Endothelial cell of umbilical vein (primary cell): ENCODE measurements around the gene UCHL1. TPM values are rescaled to one million over a fixed set of nuclear protein-coding genes. Genes with fewer than 3 reads are reported as not detected.

Source experiments
- BruUV-seq: library from RNA; stranded (reverse); fragments of 400-500 nt; replicated peaks from 2 replicates; lab custom pipeline; 2021; lab: Mats Ljungman, UMichigan
- CTCF ChIA-PET: fragments of 300-600, 350-600 bp; sonication (Branson Sonifier 250); formaldehyde crosslinking; loops from one replicate; lab custom pipeline; 2021; ENCODE audit warnings: antibody characterized with exemption, inconsistent platforms; lab: Charles Lee
- POLR2A ChIA-PET: fragments of 300-600, 350-600 bp; sonication (Branson Sonifier 250); formaldehyde crosslinking; loops from one replicate; lab custom pipeline; 2021; ENCODE audit warnings: antibody characterized with exemption, inconsistent platforms; lab: Charles Lee
- DNase-seq: peaks from one replicate; pipeline ENCODE4 v3.0.0-alpha.2; 2011; ENCODE audit warnings: low read depth, low spot score
- FAIRE-seq: peaks from 2 replicates; lab custom pipeline; 2011; peaks lifted over from hg19 to GRCh38; lab: Jason Lieb, UNC
- H2AFZ ChIP-seq: 2 replicates; pipeline ENCODE4 v1.6.0; 2012; ENCODE audit warnings: low read depth, low read length, control low read depth, inconsistent platforms
- H3K27ac ChIP-seq: 2 replicates; pipeline ENCODE4 v1.5.1; 2011; ENCODE audit warnings: low read depth, mild to moderate bottlenecking, control low read depth, low read length, moderate library complexity; ENCODE audit not compliant: insufficient read depth
- H3K27me3 ChIP-seq, 2 experiments: 2 replicates each; pipeline versions ENCODE4 v1.6.0 to v1.6.1; 2011; ENCODE audit warnings: low read length in 2 of 2, mixed read lengths in 1 of 2; ENCODE audit not compliant: control insufficient read depth in 2 of 2, insufficient read depth in 2 of 2
- H3K36me3 ChIP-seq, 2 experiments: 2 replicates in 1 of 2; 3 replicates in 1 of 2; pipeline ENCODE4 v1.5.1; 2011; ENCODE audit warnings: low read length in 2 of 2, mild to moderate bottlenecking in 1 of 2, moderate library complexity in 1 of 2; ENCODE audit not compliant: control insufficient read depth in 2 of 2, insufficient read depth in 2 of 2; ENCODE audit errors: extremely low read depth in 1 of 2
- H3K4me1 ChIP-seq: 3 replicates; pipeline ENCODE4 v1.5.1; 2011; ENCODE audit warnings: mild to moderate bottlenecking, low read length; ENCODE audit not compliant: control insufficient read depth, insufficient read depth; ENCODE audit errors: extremely low read depth
- H3K4me2 ChIP-seq: 2 replicates; pipeline ENCODE4 v1.6.1; 2011; ENCODE audit warnings: low read length, control low read depth, mixed read lengths; ENCODE audit not compliant: insufficient read depth
- H3K4me3 ChIP-seq, 3 experiments: fragments of 200-600 bp in 1 of 3; sonication (generic), shearing (Covaris generic) in 1 of 3; replicated peaks in 1 of 3; 2 replicates each; pipeline ENCODE4 v1.5.1; 2011 to 2016; ENCODE audit warnings: control low read depth in 3 of 3, low read length in 3 of 3, mild to moderate bottlenecking in 2 of 3, inconsistent platforms in 1 of 3, low read depth in 1 of 3, moderate library complexity in 1 of 3; ENCODE audit not compliant: insufficient read depth in 1 of 3
- H3K79me2 ChIP-seq: 2 replicates; pipeline ENCODE4 v1.6.0; 2012; ENCODE audit warnings: low read length, inconsistent platforms; ENCODE audit not compliant: control insufficient read depth, insufficient read depth
- H3K9ac ChIP-seq: replicated peaks from 2 replicates; pipeline ENCODE3; 2011; ENCODE audit warnings: low read length, control low read depth; ENCODE audit not compliant: insufficient read depth; ENCODE audit errors: extremely low read depth
- H3K9me1 ChIP-seq: replicated peaks from 3 replicates; pipeline ENCODE4 v1.6.0; 2011; ENCODE audit warnings: mild to moderate bottlenecking, low read length; ENCODE audit not compliant: control insufficient read depth, insufficient read depth; ENCODE audit errors: extremely low read depth
- H3K9me3 ChIP-seq: replicated peaks from 2 replicates; pipeline ENCODE4 v1.5.1; 2012; ENCODE audit warnings: low read length, inconsistent platforms; ENCODE audit not compliant: control insufficient read depth, insufficient read depth
- H4K20me1 ChIP-seq: replicated peaks from 2 replicates; pipeline ENCODE3; 2011; ENCODE audit warnings: mild to moderate bottlenecking, low read length; ENCODE audit not compliant: control insufficient read depth, insufficient read depth; ENCODE audit errors: extremely low read depth
- GATA2 ChIP-seq: IDR thresholded peaks from 2 replicates; pipeline ENCODE4 v1.7.0; 2011; ENCODE audit warnings: low read depth, mild to moderate bottlenecking, moderate library complexity, mixed read lengths, low read length; ENCODE audit not compliant: insufficient read length, insufficient read depth
- JUN ChIP-seq: IDR thresholded peaks from 2 replicates; pipeline ENCODE4 v1.6.1; 2011; ENCODE audit warnings: borderline replicate concordance, low read depth; ENCODE audit not compliant: insufficient read length, insufficient read depth
- MYC ChIP-seq: IDR thresholded peaks from one replicate; pipeline ENCODE4 v1.6.1; 2011; ENCODE audit warnings: mild to moderate bottlenecking, low read depth, low read length
- POLR2A ChIP-seq: IDR thresholded peaks from 2 replicates; pipeline ENCODE4 v1.6.1; 2012; ENCODE audit warnings: low read depth, mild to moderate bottlenecking, control low read depth, low read length
- POLR2AphosphoS5 ChIP-seq: IDR thresholded peaks from 2 replicates; pipeline ENCODE4 v1.6.1; 2012; ENCODE audit warnings: low read depth, mild to moderate bottlenecking, control low read depth, low read length, moderate library complexity; ENCODE audit not compliant: insufficient read depth
- dilution Hi-C: fragments of 300-500 bp; cut with MboI; formaldehyde crosslinking; loops from one replicate; pipeline ENCODE4 v1.15.0; 2019; ENCODE audit warnings: low sequenced_read_pairs; ENCODE audit not compliant: extremely low pct_ligation_motif_present
- intact Hi-C: fragments of 100-400 bp; cut with micrococcal nuclease; formaldehyde crosslinking; loops from one replicate; pipeline ENCODE4 v1.10.0; 2022
- polyA plus RNA-seq, 4 experiments: library from polyadenylated mRNA; depleted of rRNA in 3 of 4; stranded (reverse) in 3 of 4; unstranded in 1 of 4; fragments of >200 nt; gene quantifications; 2 replicates each; pipeline versions ENCODE4 v1.2.1 to v1.2.3, GENCODE V29; 2011 to 2012; ENCODE audit warnings: missing spikeins in 1 of 4
- total RNA-seq: library from RNA; stranded (reverse); gene quantifications from 2 replicates; pipeline ENCODE4 v1.2.3, GENCODE V29; 2021
- TF ChIP-seq, protein P1 (sequence below): IDR thresholded peaks from 2 replicates; pipeline ENCODE4 v1.6.1; 2011; ENCODE audit not compliant: insufficient read depth, insufficient read length
- TF ChIP-seq, protein P2 (sequence below), 2 donors: IDR thresholded peaks; 1 replicate in 1 of 2; 2 replicates in 1 of 2; pipeline ENCODE4 v1.5.1; 2011; ENCODE audit warnings: low read length in 2 of 2, mild to moderate bottlenecking in 2 of 2, moderate library complexity in 2 of 2, control low read depth in 1 of 2, inconsistent platforms in 1 of 2, low read depth in 1 of 2; ENCODE audit not compliant: insufficient read depth in 1 of 2; ENCODE audit errors: extremely low read depth in 1 of 2

UCHL1 gene
- total and polyA plus RNA-seq, 2 donors (not counting 3 experiments of a cell fraction or from before 2014, with no cell fraction given) = 501 to 1,128 TPM

DNA sequence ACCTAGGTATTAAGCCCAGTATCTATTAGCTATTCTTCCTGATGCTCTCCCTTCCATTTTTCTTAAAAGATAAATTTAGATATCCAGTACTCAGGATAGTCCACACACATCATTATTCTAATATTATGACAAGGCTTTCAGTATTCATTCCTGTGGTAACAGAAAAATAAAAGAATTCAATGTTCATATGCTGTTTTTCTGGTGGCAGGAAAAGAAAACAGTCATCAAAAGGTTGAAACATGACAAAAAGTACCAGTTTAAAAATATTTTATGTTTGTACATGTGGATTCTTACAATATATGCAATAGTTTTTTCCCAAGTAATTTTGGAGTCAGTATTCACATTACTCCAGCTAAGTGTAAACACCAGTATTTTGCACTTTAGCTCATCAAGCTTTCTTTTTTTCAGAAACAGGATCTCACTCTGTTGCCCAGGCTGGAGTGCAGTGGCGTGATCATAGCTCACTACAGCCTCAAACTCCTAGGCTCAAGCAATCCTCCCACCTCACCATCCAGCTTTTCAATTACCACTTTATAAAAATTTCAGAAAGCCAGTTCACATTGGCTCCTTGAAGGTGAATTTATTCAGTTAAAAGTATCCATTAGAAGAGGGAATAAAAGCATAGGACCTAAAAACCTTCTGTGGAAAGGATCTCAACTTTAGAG, 44.6 kb upstream of the UCHL1 start:
- intact Hi-C loops (loop anchor here (1.0 to 5.0 kb wide), 6 partner anchors 35 to 236 kb away; no protein-coding TSS in a partner anchor), dilution Hi-C loops (loop anchor here (25.0 kb wide), 1 partner anchor 275 kb away; no protein-coding TSS in a partner anchor)
- Histone ChIP-seq H3K4me1 (peaks cover 42% of the 10 kb centered on the region), H3K36me3 (no peaks in the 10 kb centered on the region), H3K79me2 (peaks cover 72% of the 10 kb centered on the region), H4K20me1 (no peaks in the 10 kb centered on the region), H3K9ac (peak overlapping the region; percentile 93), H3K9me1 (no peaks in the 10 kb centered on the region), H3K4me2 (peak overlapping the region; percentile 95), H3K9me3 (no peaks in the 10 kb centered on the region), H2AFZ (no peak overlapping the region), H3K27me3 (no peaks in the 10 kb centered on the region), H3K4me3 (peak overlapping the region; percentile 18 to 96 (median 85)), H3K27ac (peak overlapping the region; percentile 49)
- DNase-seq = no peak
- no TSS peak for BruUV-seq
- FAIRE-seq = no peak
- no peak for TF ChIP-seq JUN
- TF ChIP-seq, protein P1, sequence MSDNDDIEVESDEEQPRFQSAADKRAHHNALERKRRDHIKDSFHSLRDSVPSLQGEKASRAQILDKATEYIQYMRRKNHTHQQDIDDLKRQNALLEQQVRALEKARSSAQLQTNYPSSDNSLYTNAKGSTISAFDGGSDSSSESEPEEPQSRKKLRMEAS = no peak
- ChIA-PET CTCF (interaction anchor here (0.5 to 7.5 kb wide), 28 partner anchors 12 to 288 kb away, joined by 3 to 179 read pairs (median 4); no protein-coding TSS in a partner anchor), POLR2A (interaction anchor here (0.8 kb wide), 3 partner anchors 52 to 219 kb away, joined by 3 to 4 read pairs (median 3); no protein-coding TSS in a partner anchor)

- BruUV-seq = TSS peak; percentile 32
- Histone ChIP-seq H3K79me2 (peaks cover 66% of the 10 kb centered on the region), H3K9me3 (no peaks in the 10 kb centered on the region), H3K4me2 (peak overlapping the region; percentile 95), H3K4me3 (peak overlapping the region; percentile 85 to 96 (median 86)), H3K9me1 (no peaks in the 10 kb centered on the region), H2AFZ (no peak overlapping the region), H3K27ac (peak overlapping the region; percentile 49), H3K27me3 (no peaks in the 10 kb centered on the region), H3K4me1 (peaks cover 44% of the 10 kb centered on the region), H3K36me3 (no peaks in the 10 kb centered on the region), H4K20me1 (no peaks in the 10 kb centered on the region), H3K9ac (peak overlapping the region; percentile 93)
- intact Hi-C loops (loop anchor here (1.0 to 5.0 kb wide), 6 partner anchors 35 to 236 kb away; no protein-coding TSS in a partner anchor), dilution Hi-C loops (loop anchor here (25.0 kb wide), 1 partner anchor 275 kb away; no protein-coding TSS in a partner anchor)
- FAIRE-seq (peak; percentile 78), DNase-seq (peak; percentile 86)
- CTCF ChIA-PET = interaction anchor here (0.7 to 7.5 kb wide), 23 partner anchors 9 to 289 kb away, joined by 3 to 179 read pairs (median 8); no protein-coding TSS in a partner anchor
- TF ChIP-seq POLR2AphosphoS5 (peak; percentile 10), MYC (no peak), GATA2 (no peak), POLR2A (peak; percentile 31), JUN (no peak)
- TF ChIP-seq, protein P2, sequence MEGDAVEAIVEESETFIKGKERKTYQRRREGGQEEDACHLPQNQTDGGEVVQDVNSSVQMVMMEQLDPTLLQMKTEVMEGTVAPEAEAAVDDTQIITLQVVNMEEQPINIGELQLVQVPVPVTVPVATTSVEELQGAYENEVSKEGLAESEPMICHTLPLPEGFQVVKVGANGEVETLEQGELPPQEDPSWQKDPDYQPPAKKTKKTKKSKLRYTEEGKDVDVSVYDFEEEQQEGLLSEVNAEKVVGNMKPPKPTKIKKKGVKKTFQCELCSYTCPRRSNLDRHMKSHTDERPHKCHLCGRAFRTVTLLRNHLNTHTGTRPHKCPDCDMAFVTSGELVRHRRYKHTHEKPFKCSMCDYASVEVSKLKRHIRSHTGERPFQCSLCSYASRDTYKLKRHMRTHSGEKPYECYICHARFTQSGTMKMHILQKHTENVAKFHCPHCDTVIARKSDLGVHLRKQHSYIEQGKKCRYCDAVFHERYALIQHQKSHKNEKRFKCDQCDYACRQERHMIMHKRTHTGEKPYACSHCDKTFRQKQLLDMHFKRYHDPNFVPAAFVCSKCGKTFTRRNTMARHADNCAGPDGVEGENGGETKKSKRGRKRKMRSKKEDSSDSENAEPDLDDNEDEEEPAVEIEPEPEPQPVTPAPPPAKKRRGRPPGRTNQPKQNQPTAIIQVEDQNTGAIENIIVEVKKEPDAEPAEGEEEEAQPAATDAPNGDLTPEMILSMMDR (IDR thresholded peaks at IDR 0.05; ENCODE audit: extremely low read depth in 1 of 2, insufficient read depth in 1 of 2, low read depth in 1 of 2, low read length in 2 of 2) = peak; percentile 73 to 82
- POLR2A ChIA-PET = interaction anchor here (0.8 kb wide), 1 partner anchor 220 kb away, joined by 3 read pairs; no protein-coding TSS in a partner anchor
Measured at GRCh38 chr4:41212616-41213203, 44.0 kb upstream of the UCHL1 start.
